Progenitor cell of endocrine pancreas (in vitro differentiated cells): ENCODE measurements around the gene AEN. TPM values are rescaled to one million over a fixed set of nuclear protein-coding genes. Genes with fewer than 3 reads are reported as not detected.

ENCODE experiments used
- DNase-seq: peaks from one replicate; pipeline ENCODE4 v3.0.0; 2021; ENCODE audit warnings: low spot score; ENCODE audit not compliant: unreplicated experiment
- H3K27ac Mint-ChIP-seq: 2 replicates; pipeline ENCODE4 v1.8.0; 2021; ENCODE audit warnings: mild to moderate bottlenecking, moderate library complexity, mixed read lengths
- H3K27me3 Mint-ChIP-seq: 2 replicates; pipeline ENCODE4 v1.8.0; 2021; ENCODE audit warnings: mixed read lengths
- H3K36me3 Mint-ChIP-seq: 2 replicates; pipeline ENCODE4 v1.8.0; 2022; ENCODE audit warnings: mixed read lengths; ENCODE audit not compliant: insufficient read depth
- H3K4me1 Mint-ChIP-seq: 2 replicates; pipeline ENCODE4 v1.8.0; 2021; ENCODE audit warnings: low read depth, mixed read lengths
- H3K4me3 Mint-ChIP-seq: 2 replicates; pipeline ENCODE4 v1.8.0; 2021; ENCODE audit warnings: low read depth, mild to moderate bottlenecking, moderate library complexity, mixed read lengths
- H3K9me3 Mint-ChIP-seq: 2 replicates; pipeline ENCODE4 v1.8.0; 2021; ENCODE audit warnings: low read depth, mixed read lengths
- total RNA-seq: library from RNA; stranded (reverse); gene quantifications from 2 replicates; pipeline ENCODE4 v1.2.1, GENCODE V29; 2021
- TF ChIP-seq, protein P1 (sequence below): fragments of 200-600 bp; sonication (generic); IDR thresholded peaks from one replicate; pipeline ENCODE4 v1.5.0; 2021; ENCODE audit warnings: antibody characterized with exemption, mild to moderate bottlenecking; ENCODE audit not compliant: unreplicated experiment

AEN gene
- total RNA-seq, 1 donor from 2014 or later = 28.2 TPM

DNA sequence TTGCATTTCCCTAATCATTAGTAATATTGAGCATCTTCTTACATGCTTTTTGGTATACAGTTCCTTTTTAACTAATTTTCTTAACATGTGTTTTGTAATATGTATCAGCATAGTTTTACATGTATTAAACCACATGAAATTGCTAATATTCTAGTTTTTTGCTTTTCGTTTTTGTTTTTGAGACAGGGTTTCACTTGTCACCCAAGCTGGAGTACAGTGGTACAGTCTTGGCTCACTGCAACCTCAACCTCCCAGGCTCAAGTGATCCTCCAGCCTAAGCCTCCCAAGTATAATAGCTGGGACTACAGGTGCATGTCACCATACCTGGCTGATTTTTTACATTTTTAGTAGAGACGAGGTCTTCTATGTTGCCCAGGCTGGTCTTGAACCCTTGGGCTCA, 13.3 kb downstream of the AEN start:
- Mint-ChIP-seq H3K27ac (no peak overlapping the region), H3K9me3 (no peaks in the 10 kb centered on the region), H3K4me3 (no peak overlapping the region), H3K27me3 (peaks cover 12% of the 10 kb centered on the region), H3K4me1 (peaks cover 10% of the 10 kb centered on the region), H3K36me3 (peaks cover 14% of the 10 kb centered on the region)
- TF ChIP-seq, protein P1, sequence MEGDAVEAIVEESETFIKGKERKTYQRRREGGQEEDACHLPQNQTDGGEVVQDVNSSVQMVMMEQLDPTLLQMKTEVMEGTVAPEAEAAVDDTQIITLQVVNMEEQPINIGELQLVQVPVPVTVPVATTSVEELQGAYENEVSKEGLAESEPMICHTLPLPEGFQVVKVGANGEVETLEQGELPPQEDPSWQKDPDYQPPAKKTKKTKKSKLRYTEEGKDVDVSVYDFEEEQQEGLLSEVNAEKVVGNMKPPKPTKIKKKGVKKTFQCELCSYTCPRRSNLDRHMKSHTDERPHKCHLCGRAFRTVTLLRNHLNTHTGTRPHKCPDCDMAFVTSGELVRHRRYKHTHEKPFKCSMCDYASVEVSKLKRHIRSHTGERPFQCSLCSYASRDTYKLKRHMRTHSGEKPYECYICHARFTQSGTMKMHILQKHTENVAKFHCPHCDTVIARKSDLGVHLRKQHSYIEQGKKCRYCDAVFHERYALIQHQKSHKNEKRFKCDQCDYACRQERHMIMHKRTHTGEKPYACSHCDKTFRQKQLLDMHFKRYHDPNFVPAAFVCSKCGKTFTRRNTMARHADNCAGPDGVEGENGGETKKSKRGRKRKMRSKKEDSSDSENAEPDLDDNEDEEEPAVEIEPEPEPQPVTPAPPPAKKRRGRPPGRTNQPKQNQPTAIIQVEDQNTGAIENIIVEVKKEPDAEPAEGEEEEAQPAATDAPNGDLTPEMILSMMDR = no peak
- no peak for DNase-seq

DNA sequence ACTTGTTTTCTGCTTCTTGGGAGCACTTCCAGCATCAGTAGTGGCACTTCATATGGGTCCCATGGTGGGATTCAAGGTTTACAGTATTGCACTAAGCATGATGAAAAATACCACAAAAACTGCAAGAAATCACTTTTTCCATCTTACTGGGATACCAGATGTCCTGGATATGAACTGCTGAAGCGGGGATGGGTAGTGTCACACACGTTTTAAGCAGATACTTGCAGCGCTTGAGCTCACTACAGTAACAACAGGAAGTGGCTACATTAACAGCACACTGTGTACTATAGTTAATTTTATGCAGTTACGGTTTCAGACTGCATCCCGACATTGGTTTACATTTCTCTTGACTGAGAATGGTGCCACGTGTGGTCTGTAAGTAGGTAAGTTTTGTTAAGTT, 14.2 kb downstream of the AEN start:
- peaks cover 10% of the 10 kb centered on the region for H3K36me3 Mint-ChIP-seq
- H3K4me1 Mint-ChIP-seq = peaks cover 13% of the 10 kb centered on the region
- TF ChIP-seq, protein P1 = no peak
- no peak overlapping the region for H3K4me3 Mint-ChIP-seq
- H3K27me3 Mint-ChIP-seq = peaks cover 12% of the 10 kb centered on the region
- no peak for DNase-seq
- no peaks in the 10 kb centered on the region for H3K9me3 Mint-ChIP-seq
- no peak overlapping the region for H3K27ac Mint-ChIP-seq

DNA sequence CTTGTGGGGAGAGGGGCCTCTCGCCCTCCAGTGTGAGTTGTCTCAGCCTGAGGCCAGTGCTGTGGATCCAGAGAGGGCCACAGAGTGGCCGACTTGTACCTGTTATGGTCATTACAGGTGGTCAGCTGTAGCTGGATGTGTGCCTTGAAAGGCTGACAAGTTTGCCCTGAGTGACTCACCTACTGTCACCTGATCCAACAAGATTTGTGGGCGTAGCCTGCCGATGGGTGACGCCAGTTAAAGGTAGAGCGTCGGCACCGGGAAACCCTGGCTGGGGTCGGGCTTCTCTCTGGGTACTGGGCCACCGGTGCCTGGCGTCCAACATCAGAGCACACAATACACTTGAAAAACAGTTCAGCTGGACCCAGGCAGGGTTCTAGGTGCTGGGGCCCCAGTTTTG, 14.9 kb downstream of the AEN start:
- DNase-seq = no peak
- peaks cover 12% of the 10 kb centered on the region for H3K27me3 Mint-ChIP-seq
- H3K9me3 Mint-ChIP-seq = no peaks in the 10 kb centered on the region
- H3K4me1 Mint-ChIP-seq = peaks cover 13% of the 10 kb centered on the region
- H3K36me3 Mint-ChIP-seq = peaks cover 10% of the 10 kb centered on the region
- TF ChIP-seq, protein P1 = no peak
- no peak overlapping the region for H3K4me3 Mint-ChIP-seq
- peak overlapping the region; percentile 46 for H3K27ac Mint-ChIP-seq

GRCh38 chr15:88636654-88637053, 15.5 kb downstream of the AEN start:
- Mint-ChIP-seq H3K27me3 (peaks cover 12% of the 10 kb centered on the region), H3K4me3 (no peak overlapping the region), H3K36me3 (peaks cover 9% of the 10 kb centered on the region), H3K27ac (peak overlapping the region; percentile 91), H3K9me3 (no peaks in the 10 kb centered on the region), H3K4me1 (peaks cover 13% of the 10 kb centered on the region)
- DNase-seq = no peak
- TF ChIP-seq, protein P1 = no peak

GRCh38 chr15:88637436-88637835, 16.3 kb downstream of the AEN start:
- H3K27me3 Mint-ChIP-seq = peaks cover 12% of the 10 kb centered on the region
- H3K4me3 Mint-ChIP-seq = no peak overlapping the region
- peaks cover 5% of the 10 kb centered on the region for H3K36me3 Mint-ChIP-seq
- TF ChIP-seq, protein P1 = no peak
- no peak overlapping the region for H3K27ac Mint-ChIP-seq
- H3K4me1 Mint-ChIP-seq = peaks cover 13% of the 10 kb centered on the region
- no peaks in the 10 kb centered on the region for H3K9me3 Mint-ChIP-seq
- no peak for DNase-seq
